ENCODE measurements around the gene PGAM5.

Gene PGAM5

DNA sequence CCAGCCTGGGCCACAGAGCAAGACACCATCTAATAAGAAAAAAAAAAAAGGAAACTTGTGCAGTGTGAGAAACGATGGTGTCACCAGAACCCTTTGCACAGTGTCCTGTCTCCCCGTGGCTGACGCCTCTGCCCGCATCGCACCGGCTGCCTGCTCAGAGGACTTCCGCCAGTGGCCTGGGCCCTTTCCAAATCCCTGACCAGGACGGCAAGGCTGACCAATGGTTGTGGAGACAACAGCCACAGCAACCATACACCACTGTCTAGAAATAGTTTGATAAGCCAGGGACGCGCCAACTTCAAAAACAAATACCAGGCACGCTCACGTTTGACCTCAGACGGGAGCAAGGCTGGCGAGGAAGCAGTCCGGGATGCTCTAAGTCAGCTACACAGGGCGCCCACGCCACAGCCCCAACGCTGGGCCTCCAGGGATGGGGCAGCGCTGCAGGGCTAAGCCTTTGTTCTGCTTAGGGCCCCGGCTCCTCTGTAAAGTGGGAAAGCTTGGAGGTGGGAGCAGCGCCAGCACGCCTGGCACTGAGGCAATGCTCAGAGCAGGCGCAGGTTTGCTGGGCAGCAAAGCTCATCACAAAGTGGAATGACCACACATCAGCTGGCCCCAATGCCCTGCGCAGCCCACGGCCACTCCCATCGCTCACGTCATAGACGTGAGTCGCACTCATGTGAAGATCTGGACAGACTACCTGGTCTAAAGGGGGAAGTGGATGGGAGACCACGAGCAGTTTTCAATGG, 12.5 kb downstream of the PGAM5 start:
- DNase-seq (ENCODE audit: low read depth) = no peak

DNA sequence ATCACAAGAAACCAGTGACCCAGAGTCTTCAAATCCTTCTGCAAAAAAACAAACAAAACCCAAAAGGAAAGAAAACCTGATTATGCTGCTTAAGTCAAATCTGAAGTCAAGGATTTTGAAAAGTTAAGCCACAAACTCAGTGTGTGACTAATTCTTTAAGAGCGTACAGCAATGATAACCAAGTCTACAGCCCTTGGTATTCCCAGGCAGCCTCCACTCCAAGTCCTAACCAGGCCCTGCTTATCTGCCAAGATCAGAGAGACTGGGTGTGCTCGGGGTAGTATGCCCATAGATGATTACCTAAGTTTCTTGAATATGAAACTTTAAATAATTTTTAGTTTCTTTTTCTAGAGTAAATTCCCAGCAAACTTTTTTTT, 13.1 kb downstream of the PGAM5 start:
- DNase-seq (ENCODE audit: low read depth) = no peak

DNA sequence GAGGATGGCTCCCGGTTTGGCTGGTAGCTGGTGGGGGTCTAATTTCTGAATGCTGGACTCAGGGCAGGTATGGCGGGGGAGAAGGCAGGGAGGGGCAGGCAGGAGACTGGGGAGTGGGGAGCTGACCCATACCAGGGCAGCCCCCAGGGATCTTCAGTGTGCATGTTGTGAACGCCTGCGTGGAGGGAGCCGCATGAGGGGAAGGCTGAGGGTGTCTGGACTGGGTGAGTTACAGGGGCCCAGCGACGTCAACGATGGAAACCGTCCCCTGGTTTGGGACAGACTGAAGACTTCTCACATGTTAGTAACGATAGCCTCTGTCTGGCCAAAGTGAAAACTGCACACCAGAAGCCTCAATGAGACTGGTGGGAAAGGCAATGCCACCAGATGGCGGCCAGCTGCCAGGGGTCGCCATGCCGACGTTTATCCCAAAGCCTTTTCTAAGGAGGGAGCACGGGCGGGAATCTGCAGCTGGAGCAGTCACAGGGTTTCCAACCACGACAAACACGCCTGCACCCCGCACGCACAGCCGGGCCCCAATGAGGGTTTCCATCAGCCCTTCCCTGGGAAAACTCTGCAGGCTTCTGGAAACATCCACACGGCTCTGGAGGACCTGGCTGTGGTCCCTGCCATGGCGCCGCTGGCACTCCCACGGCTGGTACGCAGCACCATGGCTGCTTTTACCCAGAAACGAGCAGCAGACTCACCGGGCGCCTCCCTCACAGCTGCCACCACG, 14.0 kb downstream of the PGAM5 start:
- DNase-seq (ENCODE audit: low read depth) = no peak

DNA sequence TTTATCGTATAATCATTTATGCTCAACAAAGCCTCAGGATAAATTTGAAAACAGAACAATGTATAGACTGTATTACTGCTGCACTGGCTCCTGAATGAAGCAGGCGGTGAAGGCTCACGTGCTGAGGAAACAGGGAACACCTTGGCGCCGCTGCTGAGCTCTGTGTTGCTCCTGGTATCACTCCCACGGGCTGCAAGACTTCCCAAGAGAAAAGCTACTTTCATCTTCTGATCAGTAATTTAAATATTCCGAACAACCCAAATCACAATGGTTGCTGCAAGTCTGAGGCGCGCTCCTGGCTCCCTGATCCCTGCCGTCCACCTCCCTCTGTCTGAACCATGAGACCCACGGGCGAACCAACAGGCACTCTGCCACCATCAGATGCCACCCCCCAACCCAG, 15.7 kb downstream of the PGAM5 start:
- no peak for DNase-seq (ENCODE audit: low read depth)

DNA sequence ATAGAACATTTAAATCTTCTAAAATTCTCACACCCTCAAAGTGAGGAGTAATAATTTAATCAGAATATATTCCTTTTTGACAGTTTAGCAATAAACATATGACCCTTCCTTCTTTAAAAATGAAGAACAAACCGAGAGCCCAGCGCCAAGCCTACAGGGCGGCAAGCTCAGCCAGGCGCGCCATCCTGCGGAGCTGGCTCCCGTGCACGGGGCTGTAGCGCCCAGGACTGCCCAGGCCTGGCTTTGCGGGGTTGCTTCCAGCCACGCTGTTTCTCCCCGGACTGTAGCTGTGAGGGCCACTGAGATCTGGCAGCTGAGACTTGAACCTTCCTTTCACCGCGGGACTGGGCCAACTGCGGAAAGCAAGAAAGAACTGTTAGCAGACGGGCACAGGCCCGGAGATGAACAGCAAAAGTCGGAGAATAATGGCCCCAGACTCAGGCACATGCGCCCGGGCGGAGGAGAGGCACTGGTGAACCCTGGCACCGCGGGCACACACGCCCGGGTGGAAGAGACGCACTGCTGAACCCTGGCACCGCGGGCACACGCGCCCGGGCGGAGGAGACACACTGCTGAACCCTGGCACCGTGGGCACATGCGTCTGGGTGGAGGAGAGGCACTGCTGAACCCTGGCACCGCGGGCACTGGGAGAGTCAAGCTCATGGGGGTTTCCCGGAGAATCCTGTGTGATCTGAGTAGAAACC, 16.6 kb downstream of the PGAM5 start:
- no peak for DNase-seq (ENCODE audit: low read depth)

DNA sequence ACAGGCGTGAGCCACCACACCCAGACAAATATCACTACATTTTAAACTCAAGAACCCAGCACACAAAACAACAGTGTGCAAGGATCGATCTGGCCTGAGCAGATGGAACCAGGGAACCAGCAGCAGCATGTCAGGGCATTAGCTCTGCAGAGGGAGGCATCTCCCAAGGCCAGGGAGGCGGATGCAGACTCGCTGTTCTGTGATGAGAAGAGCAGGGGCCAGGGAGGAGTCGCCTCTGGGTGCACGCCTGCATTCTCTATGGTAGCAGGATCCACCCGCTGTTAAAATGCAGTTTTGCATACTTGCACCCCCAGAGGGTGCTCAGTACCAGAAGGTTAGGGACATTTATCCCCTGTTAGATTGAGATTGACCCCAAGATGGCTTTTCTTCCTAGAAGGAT, 17.9 kb downstream of the PGAM5 start:
- DNase-seq (ENCODE audit: low read depth) = no peak

DNA sequence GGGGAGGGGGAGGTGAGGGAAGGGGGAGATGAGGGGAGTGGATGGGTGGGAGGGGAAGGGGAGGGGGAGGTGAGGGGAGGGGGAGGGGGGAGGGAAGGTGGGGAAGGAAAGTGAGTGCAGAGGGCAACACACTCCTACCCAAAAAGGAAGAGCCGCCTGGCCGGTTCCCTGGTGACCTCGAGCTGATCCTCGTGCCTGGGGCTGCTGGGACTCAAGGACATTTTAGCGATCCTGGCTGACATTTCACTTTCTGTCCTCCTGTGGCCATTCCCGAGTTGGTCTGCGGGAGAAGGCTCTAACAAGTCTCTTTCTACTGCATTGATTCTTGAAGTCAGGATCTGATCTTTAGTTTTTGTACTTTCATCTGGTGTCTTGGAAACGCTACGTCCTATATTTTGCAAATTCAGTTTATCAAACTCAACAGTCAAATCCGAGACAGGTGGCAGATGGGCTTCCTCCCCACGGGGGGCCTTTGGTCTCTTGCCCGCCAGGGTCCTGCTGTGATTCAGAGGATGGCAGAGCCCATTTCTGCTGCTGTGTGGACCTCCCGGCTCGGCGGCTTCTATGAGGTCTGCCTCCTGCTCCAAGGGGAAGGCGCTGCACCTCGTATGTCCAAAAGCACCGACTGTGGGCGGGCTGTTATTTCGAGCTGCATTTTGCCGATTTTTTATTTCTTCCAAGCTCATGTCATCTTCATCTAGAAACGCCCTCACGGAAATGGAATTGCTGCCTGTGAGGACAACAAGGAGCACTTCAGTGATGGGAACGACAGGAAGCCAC, 19.1 kb downstream of the PGAM5 start:
- DNase-seq (ENCODE audit: low read depth) = no peak

DNA sequence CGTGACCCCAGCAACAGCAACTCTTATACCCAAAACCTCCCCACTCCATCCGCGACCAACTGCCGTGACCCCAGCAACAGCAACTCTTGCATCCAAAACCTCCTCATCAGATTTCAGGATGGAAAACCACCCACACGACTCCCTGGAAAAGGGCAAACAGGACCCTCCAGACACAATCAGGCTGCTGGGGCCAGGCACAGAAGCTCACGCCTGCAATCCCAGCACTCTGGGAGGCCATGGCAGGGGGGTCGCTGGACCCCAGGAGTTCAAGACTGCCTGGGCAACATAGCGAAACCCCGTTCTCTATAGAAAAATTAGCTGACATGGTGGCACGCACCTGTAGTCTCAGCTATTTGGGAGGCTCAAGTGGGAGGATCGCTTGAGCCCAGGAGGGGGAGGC, 19.7 kb downstream of the PGAM5 start:
- no peak for DNase-seq (ENCODE audit: low read depth)

DNA sequence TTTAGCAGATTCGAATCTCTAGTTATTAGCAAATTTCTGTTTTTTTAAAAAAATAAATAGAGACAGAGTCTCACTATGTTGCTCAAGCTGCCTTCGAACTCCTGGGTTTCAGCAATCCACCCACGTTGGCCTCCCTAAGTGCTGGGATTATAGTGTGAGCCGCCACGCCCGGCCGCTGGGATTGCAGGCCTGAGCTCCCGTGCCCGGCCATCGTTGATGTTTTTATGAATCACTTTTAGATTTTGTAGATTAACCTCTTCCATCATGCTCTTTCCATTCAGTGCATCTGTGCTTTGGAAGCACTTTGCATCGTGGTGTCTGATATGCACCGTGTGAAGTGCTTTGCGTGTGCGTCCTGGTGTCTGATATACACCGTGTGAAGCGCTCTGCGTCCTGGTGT, 20.9 kb downstream of the PGAM5 start:
- no peak for DNase-seq (ENCODE audit: low read depth)

DNA sequence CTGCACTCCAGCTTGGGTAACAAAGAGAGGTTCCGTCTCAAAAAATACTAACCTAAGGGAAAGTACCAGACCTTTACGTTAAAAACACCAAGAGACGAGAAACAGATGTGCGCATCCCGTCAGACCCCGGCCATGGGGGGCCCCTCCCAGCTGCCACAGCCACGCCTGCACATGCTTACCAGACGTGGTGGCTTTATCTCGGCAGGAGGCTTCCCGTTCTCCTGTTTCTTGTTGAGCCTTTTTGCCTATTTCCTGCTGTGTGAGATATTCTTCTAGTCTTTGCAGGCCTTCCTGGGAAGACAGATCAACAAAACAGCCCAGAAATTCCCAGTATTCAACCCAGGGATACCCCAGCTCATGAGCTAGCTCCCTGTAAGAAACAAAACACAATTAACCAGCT, 23.6 kb downstream of the PGAM5 start:
- no peak for DNase-seq (ENCODE audit: low read depth)

DNA sequence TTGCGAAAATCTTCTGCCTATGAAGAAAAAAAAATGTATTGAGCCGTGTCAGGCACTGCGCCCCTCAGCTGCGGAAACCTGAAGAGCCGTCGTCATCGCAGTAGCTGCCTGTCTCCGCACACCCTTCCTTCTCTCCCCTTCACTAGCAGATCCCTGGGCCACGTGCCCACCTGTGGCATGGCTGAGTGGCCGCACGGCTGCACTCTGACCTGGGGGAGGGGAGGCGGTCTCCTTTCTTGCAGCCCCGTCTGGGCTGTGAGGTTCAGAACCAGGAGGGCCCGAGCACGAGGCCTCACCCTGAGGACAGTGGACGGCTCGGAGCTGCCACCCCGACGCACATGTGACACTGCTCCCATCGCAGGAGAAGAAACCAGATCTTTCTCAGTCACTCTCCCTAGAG, 24.9 kb downstream of the PGAM5 start:
- DNase-seq (ENCODE audit: low read depth) = no peak

DNA sequence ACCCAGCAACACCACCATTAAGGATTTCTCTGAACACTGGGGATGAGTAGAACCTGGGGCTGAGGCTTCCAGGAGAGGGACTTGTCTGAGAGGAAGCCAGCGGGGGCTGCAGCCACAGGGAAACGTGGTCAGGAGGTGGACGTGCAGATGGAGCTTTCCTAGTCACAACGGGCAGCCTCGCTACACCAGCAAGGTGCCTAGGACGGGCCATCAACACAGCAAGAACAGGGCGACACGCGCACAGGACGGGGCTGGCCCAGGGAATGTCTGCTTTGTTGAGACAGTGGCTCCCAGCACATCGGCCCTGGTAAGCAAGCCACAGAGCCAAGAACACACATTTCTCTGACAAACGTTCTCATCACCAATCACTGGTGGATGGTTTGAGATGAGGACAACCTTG, 25.7 kb downstream of the PGAM5 start:
- DNase-seq (ENCODE audit: low read depth) = no peak

DNA sequence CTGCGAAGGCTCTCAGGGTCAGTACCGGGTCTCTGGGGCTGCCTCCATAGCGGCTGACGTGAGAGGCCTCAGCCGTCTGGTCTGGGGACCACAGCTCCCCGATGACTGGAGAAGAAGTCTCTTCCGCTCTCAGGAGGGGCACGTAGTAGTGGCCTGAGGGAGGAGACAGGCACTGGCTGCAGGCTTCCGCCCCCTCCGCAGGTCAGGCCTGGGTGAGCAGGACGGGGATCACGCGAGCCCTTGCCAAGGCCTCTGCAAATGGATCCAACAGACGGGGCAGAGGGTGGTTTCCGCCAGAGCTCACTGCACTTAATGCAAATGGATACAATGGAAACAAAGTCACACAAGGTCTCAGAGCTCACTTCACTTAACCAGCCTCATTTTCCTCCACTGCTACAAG, 26.3 kb downstream of the PGAM5 start:
- no peak for DNase-seq (ENCODE audit: low read depth)

DNA sequence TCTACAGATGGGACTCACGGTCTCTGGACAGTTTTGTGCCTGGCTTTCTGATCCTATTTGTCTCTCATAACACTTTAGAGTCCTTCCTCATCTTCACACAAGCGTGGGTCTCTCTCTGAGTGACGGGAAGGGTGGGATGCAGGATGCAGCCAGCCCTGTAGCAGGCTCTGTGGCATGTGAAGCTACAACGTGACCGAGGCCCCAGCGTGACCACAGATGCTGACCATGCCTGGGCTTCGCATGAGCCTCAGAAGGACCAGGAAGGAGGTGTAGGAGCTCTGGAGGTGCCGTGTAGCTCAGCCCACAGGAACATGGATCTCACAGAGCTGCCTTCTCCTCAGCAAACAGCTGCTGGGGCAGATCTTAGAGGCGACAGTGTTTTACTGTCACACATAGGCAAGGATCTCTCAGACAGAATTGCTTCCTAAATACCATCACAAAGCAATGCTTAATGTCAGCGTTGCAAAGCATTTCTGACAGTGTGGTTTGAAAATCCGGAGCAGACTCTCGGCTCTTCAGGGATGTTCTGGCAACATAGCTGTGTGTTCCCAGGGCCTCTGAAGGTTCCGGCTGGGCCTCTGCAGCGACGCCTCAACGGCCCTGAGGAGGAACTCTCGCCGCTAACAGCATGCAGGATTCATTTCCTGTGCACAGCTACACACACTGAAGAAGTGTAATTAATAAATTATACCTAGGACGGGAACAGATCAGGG, 29.1 kb downstream of the PGAM5 start:
- no peak for DNase-seq (ENCODE audit: low read depth)

DNA sequence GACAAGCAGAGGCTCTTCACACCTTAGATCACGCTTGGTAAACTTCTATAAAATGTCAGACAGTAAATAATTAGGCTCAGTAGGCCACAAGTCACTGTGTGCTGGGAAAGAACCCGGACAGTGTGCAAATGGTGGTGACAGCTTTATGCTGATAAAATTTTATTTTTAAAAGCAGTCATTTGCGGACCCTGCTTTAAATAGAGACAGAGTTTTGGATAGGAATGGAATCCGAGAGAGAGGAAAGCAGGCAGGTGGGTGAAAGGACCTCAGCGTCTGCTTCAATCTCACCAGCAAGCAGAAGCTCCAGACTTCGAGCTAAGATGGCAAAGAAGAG, 29.6 kb downstream of the PGAM5 start:
- no peak for DNase-seq (ENCODE audit: low read depth)

DNA sequence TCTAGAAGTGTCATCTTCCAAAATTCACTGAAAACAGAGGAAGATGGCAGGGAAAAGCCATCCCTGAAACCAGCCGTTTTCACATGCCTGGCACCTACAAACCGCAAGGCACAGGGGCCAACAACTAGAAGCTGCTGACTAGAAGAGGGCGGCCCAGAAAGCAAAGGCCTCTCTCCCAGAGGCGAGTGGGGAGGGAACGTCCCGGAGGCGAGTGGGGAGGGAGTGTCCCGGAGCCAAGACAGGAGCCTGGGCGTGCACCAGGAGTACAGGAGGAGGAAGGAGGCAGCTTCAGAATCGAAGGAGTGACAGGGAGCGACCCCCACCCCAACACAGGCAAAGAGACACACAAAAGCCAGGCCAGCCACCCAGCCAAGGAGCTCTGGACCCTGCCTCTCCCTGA, 30.0 kb downstream of the PGAM5 start:
- DNase-seq (ENCODE audit: low read depth) = no peak

DNA sequence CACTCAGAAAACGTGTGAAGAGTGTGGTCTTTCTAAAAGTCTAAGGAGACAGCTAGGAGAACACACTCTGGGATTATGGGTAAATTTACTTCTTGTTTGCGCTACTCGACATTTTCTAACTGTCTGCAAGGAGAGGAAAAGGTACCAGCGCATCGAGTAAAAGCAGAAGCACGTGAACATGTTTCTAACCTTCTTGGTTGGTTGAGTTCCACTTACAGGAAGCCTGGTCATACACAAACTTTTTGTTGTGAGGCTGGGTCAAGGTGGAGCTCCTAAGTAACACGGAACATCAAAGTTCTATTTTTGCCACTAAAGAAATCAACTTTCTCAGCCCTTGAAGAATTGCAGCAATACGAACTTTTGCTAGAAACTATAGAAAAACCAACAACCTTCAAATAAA, 31.0 kb downstream of the PGAM5 start:
- DNase-seq (ENCODE audit: low read depth) = no peak

DNA sequence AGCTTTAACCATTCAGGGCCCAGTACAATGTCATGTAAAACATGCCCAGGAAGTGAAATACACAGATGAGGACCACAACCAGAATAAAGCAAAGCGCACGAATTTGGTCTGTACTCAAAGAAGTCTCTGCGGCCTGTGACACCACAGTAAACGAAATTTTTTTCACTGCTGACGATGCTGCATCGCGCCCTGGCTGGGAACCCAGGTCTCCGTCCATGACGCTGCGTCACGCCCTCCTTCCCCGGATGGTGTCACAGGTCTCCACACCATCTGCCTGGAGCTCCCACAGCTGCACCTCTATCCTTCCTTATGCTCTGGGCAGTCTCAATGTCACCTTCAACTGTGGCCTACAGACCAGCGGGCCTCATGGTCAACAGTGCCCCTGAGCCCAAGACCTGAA, 33.2 kb downstream of the PGAM5 start:
- no peak for DNase-seq (ENCODE audit: low read depth)

DNA sequence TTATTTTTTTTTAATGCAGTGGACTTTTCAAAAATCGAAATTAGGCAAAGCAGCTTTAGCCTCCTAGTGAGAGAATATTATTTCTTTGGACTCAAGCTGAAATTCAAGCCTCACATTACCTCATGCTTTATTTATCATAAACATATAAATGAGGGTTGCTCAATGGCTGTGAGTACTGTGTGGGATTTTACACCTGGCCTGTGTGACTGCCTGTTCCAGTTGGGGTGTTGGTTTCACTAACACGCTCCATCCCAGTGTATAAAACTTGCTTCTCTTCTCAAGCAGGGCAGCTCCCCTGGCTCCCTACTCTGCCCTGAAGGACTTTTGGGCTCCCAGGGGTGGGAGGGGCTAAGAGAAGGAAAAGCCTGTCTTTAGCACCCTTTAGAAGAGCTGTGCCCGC, 36.0 kb downstream of the PGAM5 start:
- no peak for DNase-seq (ENCODE audit: low read depth)

DNA sequence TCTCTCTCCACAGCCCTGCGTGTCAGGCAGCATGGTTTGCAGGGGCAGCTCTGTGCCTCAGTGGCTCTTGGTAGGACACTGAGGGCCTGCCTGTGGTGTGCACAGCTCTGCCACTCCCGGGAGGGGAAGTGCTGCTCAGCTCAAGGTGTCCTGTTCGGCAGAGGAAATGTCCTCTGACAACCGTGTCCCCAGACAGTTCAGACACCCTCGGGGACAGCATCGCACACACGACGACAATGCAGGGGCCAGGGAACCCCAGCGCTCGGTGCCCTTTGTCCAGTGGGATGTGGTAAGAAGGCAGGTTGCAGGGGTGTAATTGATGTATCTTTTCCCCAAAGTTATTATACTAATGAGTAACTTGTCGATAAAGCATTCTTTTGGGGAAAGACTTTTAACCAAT, 36.8 kb downstream of the PGAM5 start:
- DNase-seq (ENCODE audit: low read depth) = no peak

DNA sequence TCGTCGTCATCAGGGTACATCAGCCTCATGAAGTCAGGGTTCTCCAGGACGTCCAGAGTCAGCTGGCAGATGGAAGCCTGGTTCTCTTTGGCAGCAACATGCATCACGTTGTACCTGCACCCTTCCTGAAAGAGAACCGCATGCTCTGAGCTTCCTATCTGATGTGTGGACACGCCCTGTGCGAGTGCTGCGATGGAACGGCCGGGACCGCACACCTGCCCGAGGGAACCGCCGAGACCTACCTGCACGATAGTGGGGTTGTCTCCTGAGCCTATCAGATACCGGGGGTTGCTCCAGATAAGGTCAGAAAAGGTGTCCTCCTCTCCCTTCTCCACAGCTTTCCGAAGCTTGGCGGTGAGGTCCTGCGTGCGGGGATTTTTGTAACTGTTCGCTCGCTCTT, 37.3 kb downstream of the PGAM5 start:
- no peak for DNase-seq (ENCODE audit: low read depth)

DNA sequence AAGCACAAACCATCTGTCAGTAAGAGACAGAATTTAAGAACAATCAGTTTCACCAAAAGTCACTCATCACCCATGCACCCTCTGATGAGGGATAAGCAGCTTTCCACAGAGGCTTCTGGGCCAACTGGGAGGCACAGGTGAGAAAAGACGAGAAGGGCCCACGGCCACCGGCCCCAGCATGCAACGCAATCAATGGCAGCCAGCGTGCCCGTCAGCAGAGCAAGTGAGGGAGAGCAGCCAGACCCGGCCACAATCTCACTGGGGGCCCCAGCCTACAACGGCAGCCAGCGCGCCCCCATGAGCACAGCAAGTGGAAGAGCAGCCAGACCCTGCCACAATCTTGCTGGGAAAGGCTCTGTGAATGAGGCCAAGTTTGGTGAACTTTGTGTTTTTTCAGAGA, 37.7 kb downstream of the PGAM5 start:
- no peak for DNase-seq (ENCODE audit: low read depth)
